ENCODE measurements around the gene DNMT3B. TPM values are rescaled to one million over a fixed set of nuclear protein-coding genes. Genes with fewer than 3 reads are reported as not detected.

DNMT3B gene
- total RNA-seq, 3 donors from 2014 or later, result 0.96 to 2.0 (median 1.8) TPM

DNA sequence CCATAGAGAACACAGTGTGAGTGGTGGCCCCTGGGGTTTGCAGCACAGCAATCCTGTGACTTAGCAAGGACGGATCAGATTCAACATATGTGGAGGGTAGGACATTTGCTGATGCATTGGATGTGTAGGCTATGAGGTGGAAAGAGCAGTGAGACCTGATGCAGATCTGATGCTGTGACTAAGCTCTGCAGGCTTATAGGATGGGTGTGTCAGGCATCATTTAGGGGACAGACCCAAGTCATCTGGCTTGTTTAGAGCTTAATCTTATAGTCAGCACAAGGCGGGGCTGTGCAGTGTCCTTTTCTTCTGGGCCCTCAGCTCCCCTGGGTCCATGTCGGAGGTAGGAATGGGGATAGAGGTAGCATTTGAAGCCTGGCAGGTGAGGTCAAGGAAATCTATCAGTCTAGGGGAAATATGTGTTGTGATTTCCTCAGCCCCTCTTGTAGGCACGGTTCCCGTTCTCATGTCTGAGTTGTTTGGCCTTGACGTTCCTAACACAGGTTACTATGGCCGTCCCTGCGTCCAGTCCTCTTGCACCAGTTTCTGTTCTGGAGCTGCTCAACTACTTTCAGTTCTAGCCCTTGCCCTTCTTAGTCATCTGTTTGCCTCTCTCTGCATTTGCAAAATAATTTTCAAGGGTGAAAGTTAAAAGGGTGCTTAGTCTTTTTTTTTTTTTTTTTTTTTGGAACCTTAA, 42.0 kb downstream of the DNMT3B start:
- Histone ChIP-seq H3K4me3 (no peak overlapping the region), H3K9me3 (no peaks in the 10 kb centered on the region), H3K27me3 (no peaks in the 10 kb centered on the region), H3K27ac (no peak overlapping the region), H3K36me3 (no peaks in the 10 kb centered on the region), H3K4me1 (no peaks in the 10 kb centered on the region)
- DNase-seq (ENCODE audit: low spot score in 2 of 2), result no peak
- intact Hi-C loops (cut with DNase I; ENCODE audit: low total_unique reads), result no loop called here
- TF ChIP-seq POLR2A (IDR thresholded peaks at IDR 0.05), result no peak
- TF ChIP-seq, protein P1, sequence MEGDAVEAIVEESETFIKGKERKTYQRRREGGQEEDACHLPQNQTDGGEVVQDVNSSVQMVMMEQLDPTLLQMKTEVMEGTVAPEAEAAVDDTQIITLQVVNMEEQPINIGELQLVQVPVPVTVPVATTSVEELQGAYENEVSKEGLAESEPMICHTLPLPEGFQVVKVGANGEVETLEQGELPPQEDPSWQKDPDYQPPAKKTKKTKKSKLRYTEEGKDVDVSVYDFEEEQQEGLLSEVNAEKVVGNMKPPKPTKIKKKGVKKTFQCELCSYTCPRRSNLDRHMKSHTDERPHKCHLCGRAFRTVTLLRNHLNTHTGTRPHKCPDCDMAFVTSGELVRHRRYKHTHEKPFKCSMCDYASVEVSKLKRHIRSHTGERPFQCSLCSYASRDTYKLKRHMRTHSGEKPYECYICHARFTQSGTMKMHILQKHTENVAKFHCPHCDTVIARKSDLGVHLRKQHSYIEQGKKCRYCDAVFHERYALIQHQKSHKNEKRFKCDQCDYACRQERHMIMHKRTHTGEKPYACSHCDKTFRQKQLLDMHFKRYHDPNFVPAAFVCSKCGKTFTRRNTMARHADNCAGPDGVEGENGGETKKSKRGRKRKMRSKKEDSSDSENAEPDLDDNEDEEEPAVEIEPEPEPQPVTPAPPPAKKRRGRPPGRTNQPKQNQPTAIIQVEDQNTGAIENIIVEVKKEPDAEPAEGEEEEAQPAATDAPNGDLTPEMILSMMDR (IDR thresholded peaks at IDR 0.05), result no peak

DNA sequence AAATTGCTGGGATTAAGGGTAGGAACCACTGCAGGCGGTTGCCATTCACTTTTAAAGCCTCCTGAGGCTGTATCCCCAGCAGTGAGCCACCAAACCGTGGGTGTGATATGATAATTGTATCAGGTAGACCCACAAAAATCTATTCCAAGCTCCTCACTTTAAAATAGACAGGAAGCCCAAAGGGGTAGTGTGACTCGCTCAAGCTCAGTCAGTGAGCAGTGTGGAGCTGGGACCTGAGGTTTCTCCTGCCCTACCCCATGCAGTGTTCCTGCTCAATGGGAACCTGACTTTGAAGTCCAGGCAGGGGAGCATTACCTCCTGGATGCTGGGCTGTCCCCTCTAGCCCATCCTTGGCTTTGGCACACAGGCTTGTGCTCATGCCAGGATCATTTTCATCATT, 42.6 kb downstream of the DNMT3B start:
- Histone ChIP-seq H3K9me3 (no peaks in the 10 kb centered on the region), H3K27ac (no peak overlapping the region), H3K27me3 (no peaks in the 10 kb centered on the region), H3K4me1 (no peaks in the 10 kb centered on the region), H3K4me3 (no peak overlapping the region), H3K36me3 (no peaks in the 10 kb centered on the region)
- intact Hi-C loops (cut with DNase I; ENCODE audit: low total_unique reads), result no loop called here
- TF ChIP-seq, protein P1 (IDR thresholded peaks at IDR 0.05), result no peak
- no peak for DNase-seq (ENCODE audit: low spot score in 2 of 2)

DNA sequence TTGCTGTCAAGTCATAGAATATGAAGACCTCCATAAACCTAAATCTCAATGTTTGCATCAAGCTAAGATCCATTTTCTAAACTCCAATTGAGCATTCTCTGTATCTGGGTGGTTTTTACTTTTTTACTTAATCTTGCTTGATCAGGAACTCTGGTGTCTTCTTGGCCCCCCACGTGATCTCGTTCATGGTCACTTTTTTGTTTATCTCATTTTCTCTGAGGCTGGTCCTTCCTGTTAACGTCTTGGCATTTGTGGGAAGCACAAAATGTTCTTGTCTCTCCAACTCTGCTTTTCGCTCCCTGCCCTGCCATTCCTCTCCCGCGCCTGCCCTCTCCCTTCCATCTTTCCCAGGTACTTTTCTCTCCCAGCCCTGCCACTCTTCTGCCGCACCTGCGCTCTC, 43.5 kb downstream of the DNMT3B start:
- Histone ChIP-seq H3K4me1 (no peaks in the 10 kb centered on the region), H3K27me3 (no peaks in the 10 kb centered on the region), H3K9me3 (no peaks in the 10 kb centered on the region), H3K4me3 (no peak overlapping the region), H3K27ac (peak overlapping the region; percentile 56 to 61), H3K36me3 (no peaks in the 10 kb centered on the region)
- intact Hi-C loops (cut with DNase I; ENCODE audit: low total_unique reads), result no loop called here
- TF ChIP-seq POLR2AphosphoS5 (IDR thresholded peaks at IDR 0.05) (no peak), POLR2A (IDR thresholded peaks at IDR 0.05) (no peak)
- TF ChIP-seq, protein P1 (IDR thresholded peaks at IDR 0.05), result no peak
- no peak for DNase-seq (ENCODE audit: low spot score in 2 of 2)

DNA sequence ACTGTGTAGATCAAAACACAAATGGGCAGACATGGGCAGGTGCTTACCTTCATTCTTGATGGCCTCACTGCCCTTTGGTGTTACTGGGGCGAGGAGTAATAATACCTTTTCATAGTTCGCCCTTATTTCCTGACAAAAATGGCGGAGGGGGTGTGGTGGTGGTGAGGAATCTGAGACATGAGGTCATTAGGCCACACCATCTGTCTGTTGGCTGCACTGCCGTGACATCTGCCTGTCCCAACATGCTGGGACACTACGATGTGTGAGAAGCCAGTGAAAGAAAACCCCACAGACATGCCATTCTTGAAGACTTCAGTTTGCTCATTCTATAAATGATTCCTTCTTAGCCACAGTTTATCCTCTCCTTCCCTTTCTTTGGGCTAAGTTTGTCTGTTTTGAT, 44.2 kb downstream of the DNMT3B start:
- TF ChIP-seq POLR2A (IDR thresholded peaks at IDR 0.05) (no peak), POLR2AphosphoS5 (IDR thresholded peaks at IDR 0.05) (no peak)
- TF ChIP-seq, protein P1 (IDR thresholded peaks at IDR 0.05), result no peak
- no peak overlapping the region for H3K4me3 ChIP-seq
- H3K9me3 ChIP-seq, result no peaks in the 10 kb centered on the region
- no peaks in the 10 kb centered on the region for H3K36me3 ChIP-seq
- peak in 1 of 2 donors; percentile 64 for DNase-seq (ENCODE audit: low spot score in 2 of 2)
- peak overlapping the region; percentile 56 to 61 for H3K27ac ChIP-seq
- H3K27me3 ChIP-seq, result no peaks in the 10 kb centered on the region
- intact Hi-C loops (cut with DNase I; ENCODE audit: low total_unique reads), result no loop called here
- H3K4me1 ChIP-seq, result no peaks in the 10 kb centered on the region

DNA sequence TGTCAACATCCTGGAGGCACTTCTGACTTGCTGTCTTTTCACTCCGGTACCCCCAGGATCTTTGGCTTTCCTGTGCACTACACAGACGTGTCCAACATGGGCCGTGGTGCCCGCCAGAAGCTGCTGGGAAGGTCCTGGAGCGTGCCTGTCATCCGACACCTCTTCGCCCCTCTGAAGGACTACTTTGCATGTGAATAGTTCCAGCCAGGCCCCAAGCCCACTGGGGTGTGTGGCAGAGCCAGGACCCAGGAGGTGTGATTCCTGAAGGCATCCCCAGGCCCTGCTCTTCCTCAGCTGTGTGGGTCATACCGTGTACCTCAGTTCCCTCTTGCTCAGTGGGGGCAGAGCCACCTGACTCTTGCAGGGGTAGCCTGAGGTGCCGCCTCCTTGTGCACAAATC, 45.5 kb downstream of the DNMT3B start:
- TF ChIP-seq, protein P1 (IDR thresholded peaks at IDR 0.05), result no peak
- H3K36me3 ChIP-seq, result no peaks in the 10 kb centered on the region
- no peaks in the 10 kb centered on the region for H3K27me3 ChIP-seq
- H3K4me3 ChIP-seq, result no peak overlapping the region
- H3K4me1 ChIP-seq, result no peaks in the 10 kb centered on the region
- no peak for DNase-seq (ENCODE audit: low spot score in 2 of 2)
- no peak overlapping the region for H3K27ac ChIP-seq
- intact Hi-C loops (cut with DNase I; ENCODE audit: low total_unique reads), result no loop called here
- no peaks in the 10 kb centered on the region for H3K9me3 ChIP-seq
